ENCODE data around the gene MAN2B2.

- TF ChIP-seq CTCF (conservative IDR thresholded peaks at IDR 0.05; ENCODE audit: low read length) (no peak), EZH2phosphoT487 (IDR thresholded peaks at IDR 0.05; ENCODE audit: borderline replicate concordance, low read depth, low read length) (no peak)
Observed at GRCh38 chr4:6526671-6527091, 48.3 kb upstream of the MAN2B2 start.
